HCT116 (cell line): Measurements from ENCODE around the gene TBC1D2.

Experiments used
- CEBPB ChIP-seq: IDR thresholded peaks from 2 replicates; pipeline ENCODE4 v1.6.1; 2012; ENCODE audit warnings: low read depth
- EGR1 ChIP-seq: IDR thresholded peaks from 2 replicates; pipeline ENCODE4 v1.6.1; 2012; ENCODE audit warnings: low read depth
- EZH2 ChIP-seq: fragments of 200-600 bp; sonication (generic); IDR thresholded peaks from 2 replicates; pipeline ENCODE4 v1.6.1; 2017; ENCODE audit warnings: antibody characterized with exemption, mixed run types
- EZH2phosphoT487 ChIP-seq: fragments of 200-600 bp; IDR thresholded peaks from 2 replicates; pipeline ENCODE4 v1.6.1; 2018; ENCODE audit warnings: antibody characterized with exemption, borderline replicate concordance
- JUND ChIP-seq: IDR thresholded peaks from 2 replicates; pipeline ENCODE4 v1.6.1; 2012
- POLR2A ChIP-seq: IDR thresholded peaks from 2 replicates; pipeline ENCODE4 v1.7.0; 2011; ENCODE audit warnings: borderline replicate concordance; ENCODE audit not compliant: insufficient read depth, insufficient read length; ENCODE audit errors: extremely low read depth
- RAD21 ChIP-seq: IDR thresholded peaks from 2 replicates; pipeline ENCODE4 v1.6.1; 2012; ENCODE audit warnings: low read depth, mild to moderate bottlenecking
- SIN3A ChIP-seq: IDR thresholded peaks from 2 replicates; pipeline ENCODE4 v1.6.1; 2012; ENCODE audit warnings: low read depth
- TCF7L2 ChIP-seq: IDR thresholded peaks from 2 replicates; pipeline ENCODE4 v1.7.0; 2011; ENCODE audit warnings: borderline replicate concordance, inconsistent platforms; ENCODE audit not compliant: insufficient read depth, insufficient read length; ENCODE audit errors: extremely low read depth
- YY1 ChIP-seq: IDR thresholded peaks from 2 replicates; pipeline ENCODE4 v1.6.1; 2011; ENCODE audit warnings: low read length, low read depth, moderate library complexity, mild to moderate bottlenecking; ENCODE audit not compliant: insufficient replicate concordance; ENCODE audit errors: extremely low read depth
- TF ChIP-seq, protein P1 (sequence below), 3 experiments: fragments of 200-600 bp in 1 of 3; sonication (generic) in 1 of 3; IDR thresholded peaks in 2 of 3; conservative IDR thresholded peaks in 1 of 3; 2 replicates each; pipeline ENCODE4 v1.5.1; 2012 to 2017; ENCODE audit warnings: low read depth in 2 of 3, low read length in 2 of 3, antibody characterized with exemption in 1 of 3, borderline replicate concordance in 1 of 3, control low read depth in 1 of 3, mild to moderate bottlenecking in 1 of 3, mixed read lengths in 1 of 3, mixed run types in 1 of 3, moderate library complexity in 1 of 3; ENCODE audit not compliant: insufficient read depth in 1 of 3
- TF ChIP-seq, protein P2 (sequence below): IDR thresholded peaks from 2 replicates; pipeline ENCODE4 v1.6.1; 2012
- TF ChIP-seq, protein P3 (sequence below): IDR thresholded peaks from 2 replicates; pipeline ENCODE4 v1.6.1; 2012; ENCODE audit warnings: low read depth
- TF ChIP-seq, protein P4 (sequence below): IDR thresholded peaks from 2 replicates; pipeline ENCODE4 v1.6.1; 2012

DNA sequence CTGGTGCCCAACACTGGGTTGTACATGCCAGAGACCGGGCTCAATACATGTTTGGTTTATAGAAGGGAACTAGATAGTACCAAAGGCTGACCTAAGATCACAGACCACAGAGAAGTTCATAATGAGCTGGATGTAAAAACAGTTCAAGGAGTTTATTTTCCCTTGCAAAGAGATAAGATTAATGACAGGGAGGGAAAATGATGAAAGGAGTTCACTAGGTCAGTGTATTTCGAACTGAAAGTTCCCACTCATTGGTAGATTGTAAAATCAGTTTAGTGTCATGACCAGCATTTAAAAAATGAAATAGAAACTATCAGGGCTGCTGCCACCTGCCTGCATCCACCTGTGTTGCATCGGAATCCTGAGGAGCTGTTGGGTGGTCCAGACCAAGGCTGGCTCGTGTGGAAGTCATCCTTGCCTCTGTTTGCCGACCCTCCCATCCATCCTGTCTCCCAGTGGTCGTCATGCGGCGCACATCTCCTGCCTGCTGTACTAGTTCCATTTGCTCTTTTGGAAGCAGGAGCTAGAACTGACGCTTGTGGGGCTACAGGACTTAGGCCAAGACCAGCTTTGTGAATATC lies 21.1 kb downstream of the TBC1D2 start:
- TF ChIP-seq, protein P1, sequence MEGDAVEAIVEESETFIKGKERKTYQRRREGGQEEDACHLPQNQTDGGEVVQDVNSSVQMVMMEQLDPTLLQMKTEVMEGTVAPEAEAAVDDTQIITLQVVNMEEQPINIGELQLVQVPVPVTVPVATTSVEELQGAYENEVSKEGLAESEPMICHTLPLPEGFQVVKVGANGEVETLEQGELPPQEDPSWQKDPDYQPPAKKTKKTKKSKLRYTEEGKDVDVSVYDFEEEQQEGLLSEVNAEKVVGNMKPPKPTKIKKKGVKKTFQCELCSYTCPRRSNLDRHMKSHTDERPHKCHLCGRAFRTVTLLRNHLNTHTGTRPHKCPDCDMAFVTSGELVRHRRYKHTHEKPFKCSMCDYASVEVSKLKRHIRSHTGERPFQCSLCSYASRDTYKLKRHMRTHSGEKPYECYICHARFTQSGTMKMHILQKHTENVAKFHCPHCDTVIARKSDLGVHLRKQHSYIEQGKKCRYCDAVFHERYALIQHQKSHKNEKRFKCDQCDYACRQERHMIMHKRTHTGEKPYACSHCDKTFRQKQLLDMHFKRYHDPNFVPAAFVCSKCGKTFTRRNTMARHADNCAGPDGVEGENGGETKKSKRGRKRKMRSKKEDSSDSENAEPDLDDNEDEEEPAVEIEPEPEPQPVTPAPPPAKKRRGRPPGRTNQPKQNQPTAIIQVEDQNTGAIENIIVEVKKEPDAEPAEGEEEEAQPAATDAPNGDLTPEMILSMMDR (IDR thresholded peaks at IDR 0.05 in 2 of 3, conservative IDR thresholded peaks at IDR 0.05 in 1 of 3; ENCODE audit: borderline replicate concordance in 1 of 3, insufficient read depth in 1 of 3, low read depth in 2 of 3, low read length in 2 of 3): peak in 2 of 3 experiments; percentile 16 to 33; a peak in 2 of 6 replicates
- TF ChIP-seq JUND (no peak), POLR2A (no peak), EZH2phosphoT487 (no peak), RAD21 (no peak; the same call in 1 of the 2 replicates), EZH2 (no peak), EGR1 (no peak), CEBPB (no peak), YY1 (no peak), SIN3A (no peak), TCF7L2 (no peak)
- TF ChIP-seq, protein P2, sequence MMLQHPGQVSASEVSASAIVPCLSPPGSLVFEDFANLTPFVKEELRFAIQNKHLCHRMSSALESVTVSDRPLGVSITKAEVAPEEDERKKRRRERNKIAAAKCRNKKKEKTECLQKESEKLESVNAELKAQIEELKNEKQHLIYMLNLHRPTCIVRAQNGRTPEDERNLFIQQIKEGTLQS: no peak
- TF ChIP-seq, protein P3, sequence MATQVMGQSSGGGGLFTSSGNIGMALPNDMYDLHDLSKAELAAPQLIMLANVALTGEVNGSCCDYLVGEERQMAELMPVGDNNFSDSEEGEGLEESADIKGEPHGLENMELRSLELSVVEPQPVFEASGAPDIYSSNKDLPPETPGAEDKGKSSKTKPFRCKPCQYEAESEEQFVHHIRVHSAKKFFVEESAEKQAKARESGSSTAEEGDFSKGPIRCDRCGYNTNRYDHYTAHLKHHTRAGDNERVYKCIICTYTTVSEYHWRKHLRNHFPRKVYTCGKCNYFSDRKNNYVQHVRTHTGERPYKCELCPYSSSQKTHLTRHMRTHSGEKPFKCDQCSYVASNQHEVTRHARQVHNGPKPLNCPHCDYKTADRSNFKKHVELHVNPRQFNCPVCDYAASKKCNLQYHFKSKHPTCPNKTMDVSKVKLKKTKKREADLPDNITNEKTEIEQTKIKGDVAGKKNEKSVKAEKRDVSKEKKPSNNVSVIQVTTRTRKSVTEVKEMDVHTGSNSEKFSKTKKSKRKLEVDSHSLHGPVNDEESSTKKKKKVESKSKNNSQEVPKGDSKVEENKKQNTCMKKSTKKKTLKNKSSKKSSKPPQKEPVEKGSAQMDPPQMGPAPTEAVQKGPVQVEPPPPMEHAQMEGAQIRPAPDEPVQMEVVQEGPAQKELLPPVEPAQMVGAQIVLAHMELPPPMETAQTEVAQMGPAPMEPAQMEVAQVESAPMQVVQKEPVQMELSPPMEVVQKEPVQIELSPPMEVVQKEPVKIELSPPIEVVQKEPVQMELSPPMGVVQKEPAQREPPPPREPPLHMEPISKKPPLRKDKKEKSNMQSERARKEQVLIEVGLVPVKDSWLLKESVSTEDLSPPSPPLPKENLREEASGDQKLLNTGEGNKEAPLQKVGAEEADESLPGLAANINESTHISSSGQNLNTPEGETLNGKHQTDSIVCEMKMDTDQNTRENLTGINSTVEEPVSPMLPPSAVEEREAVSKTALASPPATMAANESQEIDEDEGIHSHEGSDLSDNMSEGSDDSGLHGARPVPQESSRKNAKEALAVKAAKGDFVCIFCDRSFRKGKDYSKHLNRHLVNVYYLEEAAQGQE: no peak
- TF ChIP-seq, protein P4, sequence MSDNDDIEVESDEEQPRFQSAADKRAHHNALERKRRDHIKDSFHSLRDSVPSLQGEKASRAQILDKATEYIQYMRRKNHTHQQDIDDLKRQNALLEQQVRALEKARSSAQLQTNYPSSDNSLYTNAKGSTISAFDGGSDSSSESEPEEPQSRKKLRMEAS: no peak
